ENCODE data around the gene GUCY2C.

GUCY2C gene

GRCh38 chr12:14665354-14666348 lies 30.7 kb downstream of the GUCY2C start:
- no peak for TF ChIP-seq CTCF (IDR thresholded peaks at IDR 0.05; ENCODE audit: low read depth, low read length, missing control alignments)
- DNase-seq (ENCODE audit: extremely low read depth, low read depth), result no peak
- H3K4me3 ChIP-seq (replicated peaks; ENCODE audit: low read depth, low read length), result no peak overlapping the region

- no peak for DNase-seq (ENCODE audit: extremely low read depth, low read depth)
Observed at GRCh38 chr12:14664434-14665023, 31.9 kb downstream of the GUCY2C start.

GRCh38 chr12:14663002-14663401 lies 33.4 kb downstream of the GUCY2C start:
- TF ChIP-seq CTCF (IDR thresholded peaks at IDR 0.05; ENCODE audit: low read depth, low read length, missing control alignments), result no peak
- DNase-seq (ENCODE audit: extremely low read depth, low read depth), result no peak
- H3K4me3 ChIP-seq (replicated peaks; ENCODE audit: low read depth, low read length), result no peak overlapping the region

More at GRCh38 chr12:14664434-14665023, 31.9 kb downstream of the GUCY2C start:
- peak; percentile 17 for TF ChIP-seq CTCF (IDR thresholded peaks at IDR 0.05; ENCODE audit: low read depth, low read length, missing control alignments)
- no peak overlapping the region for H3K4me3 ChIP-seq (replicated peaks; ENCODE audit: low read depth, low read length)

GRCh38 chr12:14656846-14657245 lies 39.6 kb downstream of the GUCY2C start:
- no peak overlapping the region for H3K4me3 ChIP-seq (replicated peaks; ENCODE audit: low read depth, low read length)
- DNase-seq (ENCODE audit: extremely low read depth, low read depth), result no peak
- no peak for TF ChIP-seq CTCF (IDR thresholded peaks at IDR 0.05; ENCODE audit: low read depth, low read length, missing control alignments)

GRCh38 chr12:14655284-14655683 lies 41.1 kb downstream of the GUCY2C start:
- DNase-seq (ENCODE audit: extremely low read depth, low read depth), result no peak
- TF ChIP-seq CTCF (IDR thresholded peaks at IDR 0.05; ENCODE audit: low read depth, low read length, missing control alignments), result no peak
- no peak overlapping the region for H3K4me3 ChIP-seq (replicated peaks; ENCODE audit: low read depth, low read length)

- no peak for TF ChIP-seq CTCF (IDR thresholded peaks at IDR 0.05; ENCODE audit: low read depth, low read length, missing control alignments)
- no peak overlapping the region for H3K4me3 ChIP-seq (replicated peaks; ENCODE audit: low read depth, low read length)
- no peak for DNase-seq (ENCODE audit: extremely low read depth, low read depth)
Observed at GRCh38 chr12:14654842-14655241, 41.6 kb downstream of the GUCY2C start.
